ENCODE data around the gene SPRYD3.

DNA sequence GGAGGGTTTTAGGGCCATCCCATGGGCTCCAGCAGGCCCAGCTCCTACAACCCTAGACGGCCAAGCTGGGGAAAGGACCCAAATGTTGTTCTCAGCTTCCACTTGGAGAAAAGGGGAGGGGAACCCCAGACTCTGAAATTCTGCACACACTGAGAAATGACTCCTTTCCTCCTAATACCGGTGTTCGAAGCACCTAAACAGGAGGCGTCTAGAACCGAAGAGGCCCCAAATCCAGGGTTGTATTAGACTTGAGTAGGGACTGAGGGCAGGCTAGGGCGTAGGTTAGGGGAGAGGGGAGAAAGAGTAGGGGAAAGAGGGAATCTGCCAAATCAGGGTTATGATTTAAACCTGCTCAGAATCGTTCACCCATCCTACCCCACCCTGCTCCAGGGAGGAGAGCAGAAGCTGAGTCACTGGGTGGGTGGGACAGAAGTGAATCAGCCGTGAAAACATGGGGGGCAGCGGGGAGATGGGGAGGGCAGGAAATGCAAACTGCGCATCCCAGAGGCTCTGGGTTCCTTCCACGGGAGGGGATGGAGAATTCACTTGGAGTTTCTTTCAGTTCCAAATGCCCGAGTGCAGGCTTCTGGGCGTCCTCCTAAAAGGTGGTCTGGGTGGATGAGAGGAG is 19.3 kb upstream of the SPRYD3 start:
- TF ChIP-seq POLR2A (IDR thresholded peaks at IDR 0.05) = no peak
- TF ChIP-seq, protein P1, sequence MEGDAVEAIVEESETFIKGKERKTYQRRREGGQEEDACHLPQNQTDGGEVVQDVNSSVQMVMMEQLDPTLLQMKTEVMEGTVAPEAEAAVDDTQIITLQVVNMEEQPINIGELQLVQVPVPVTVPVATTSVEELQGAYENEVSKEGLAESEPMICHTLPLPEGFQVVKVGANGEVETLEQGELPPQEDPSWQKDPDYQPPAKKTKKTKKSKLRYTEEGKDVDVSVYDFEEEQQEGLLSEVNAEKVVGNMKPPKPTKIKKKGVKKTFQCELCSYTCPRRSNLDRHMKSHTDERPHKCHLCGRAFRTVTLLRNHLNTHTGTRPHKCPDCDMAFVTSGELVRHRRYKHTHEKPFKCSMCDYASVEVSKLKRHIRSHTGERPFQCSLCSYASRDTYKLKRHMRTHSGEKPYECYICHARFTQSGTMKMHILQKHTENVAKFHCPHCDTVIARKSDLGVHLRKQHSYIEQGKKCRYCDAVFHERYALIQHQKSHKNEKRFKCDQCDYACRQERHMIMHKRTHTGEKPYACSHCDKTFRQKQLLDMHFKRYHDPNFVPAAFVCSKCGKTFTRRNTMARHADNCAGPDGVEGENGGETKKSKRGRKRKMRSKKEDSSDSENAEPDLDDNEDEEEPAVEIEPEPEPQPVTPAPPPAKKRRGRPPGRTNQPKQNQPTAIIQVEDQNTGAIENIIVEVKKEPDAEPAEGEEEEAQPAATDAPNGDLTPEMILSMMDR (IDR thresholded peaks at IDR 0.05) = no peak
